ENCODE measurements around the gene NOL11. TPM values are rescaled to one million over a fixed set of nuclear protein-coding genes. Genes with fewer than 3 reads are reported as not detected.
"Not testable (repeated sequence)": the region's sequence is repeated elsewhere in the genome, so short reads cannot be mapped to it uniquely, and the experiment has no call there.

The NOL11 gene
- total RNA-seq, 2 donors from 2014 or later = 18.6 to 18.9 TPM

GRCh38 chr17:67696853-67697498 lies 20.8 kb upstream of the NOL11 start:
- no peaks in the 10 kb centered on the region for H3K27me3 ChIP-seq
- H3K9me3 ChIP-seq = no peaks in the 10 kb centered on the region
- H3K4me3 ChIP-seq = no peak overlapping the region
- H3K36me3 ChIP-seq = peaks cover 7% of the 10 kb centered on the region
- no peaks in the 10 kb centered on the region for H3K4me1 ChIP-seq
- no peak for DNase-seq (ENCODE audit: low spot score)
- TF ChIP-seq, protein P1, sequence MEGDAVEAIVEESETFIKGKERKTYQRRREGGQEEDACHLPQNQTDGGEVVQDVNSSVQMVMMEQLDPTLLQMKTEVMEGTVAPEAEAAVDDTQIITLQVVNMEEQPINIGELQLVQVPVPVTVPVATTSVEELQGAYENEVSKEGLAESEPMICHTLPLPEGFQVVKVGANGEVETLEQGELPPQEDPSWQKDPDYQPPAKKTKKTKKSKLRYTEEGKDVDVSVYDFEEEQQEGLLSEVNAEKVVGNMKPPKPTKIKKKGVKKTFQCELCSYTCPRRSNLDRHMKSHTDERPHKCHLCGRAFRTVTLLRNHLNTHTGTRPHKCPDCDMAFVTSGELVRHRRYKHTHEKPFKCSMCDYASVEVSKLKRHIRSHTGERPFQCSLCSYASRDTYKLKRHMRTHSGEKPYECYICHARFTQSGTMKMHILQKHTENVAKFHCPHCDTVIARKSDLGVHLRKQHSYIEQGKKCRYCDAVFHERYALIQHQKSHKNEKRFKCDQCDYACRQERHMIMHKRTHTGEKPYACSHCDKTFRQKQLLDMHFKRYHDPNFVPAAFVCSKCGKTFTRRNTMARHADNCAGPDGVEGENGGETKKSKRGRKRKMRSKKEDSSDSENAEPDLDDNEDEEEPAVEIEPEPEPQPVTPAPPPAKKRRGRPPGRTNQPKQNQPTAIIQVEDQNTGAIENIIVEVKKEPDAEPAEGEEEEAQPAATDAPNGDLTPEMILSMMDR (IDR thresholded peaks at IDR 0.05) = no peak
- no peak overlapping the region for H3K27ac ChIP-seq

DNA sequence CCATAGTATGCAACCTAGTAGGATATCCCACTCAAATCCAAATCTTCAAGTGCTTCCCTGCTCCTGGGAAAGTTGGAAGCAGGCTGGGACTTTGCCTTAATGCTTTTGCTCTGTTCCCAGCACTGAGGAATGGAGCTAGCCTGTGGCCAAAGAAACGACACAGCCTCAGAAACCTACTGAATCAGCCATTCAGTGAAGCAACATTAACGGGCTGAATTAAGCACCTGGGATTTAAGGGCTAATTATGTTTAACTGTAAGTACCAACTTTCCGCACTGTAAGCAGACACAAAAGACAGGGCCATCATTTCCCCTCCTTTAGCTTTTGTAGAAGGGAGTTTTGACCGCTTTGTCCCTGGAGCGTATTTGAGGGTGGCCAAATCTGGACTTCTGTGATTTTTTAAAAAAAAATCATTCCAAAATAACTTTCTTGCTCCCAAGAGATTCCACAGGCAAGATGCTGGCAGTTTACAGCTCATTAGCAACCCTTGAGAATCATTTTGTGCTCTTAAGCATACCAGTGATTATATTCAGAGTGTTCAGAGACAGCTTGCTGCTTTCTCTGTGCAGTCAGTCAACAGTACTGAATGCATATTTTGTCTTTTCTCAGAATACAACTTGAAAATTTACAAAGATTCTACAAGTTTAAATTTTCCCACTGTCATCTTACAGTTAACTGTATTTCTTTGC lies 17.6 kb upstream of the NOL11 start:
- no peaks in the 10 kb centered on the region for H3K27me3 ChIP-seq
- H3K27ac ChIP-seq = no peak overlapping the region
- DNase-seq (ENCODE audit: low spot score) = no peak
- H3K36me3 ChIP-seq = no peaks in the 10 kb centered on the region
- TF ChIP-seq, protein P1 (IDR thresholded peaks at IDR 0.05) = no peak
- H3K4me1 ChIP-seq = no peaks in the 10 kb centered on the region
- no peaks in the 10 kb centered on the region for H3K9me3 ChIP-seq
- no peak overlapping the region for H3K4me3 ChIP-seq

DNA sequence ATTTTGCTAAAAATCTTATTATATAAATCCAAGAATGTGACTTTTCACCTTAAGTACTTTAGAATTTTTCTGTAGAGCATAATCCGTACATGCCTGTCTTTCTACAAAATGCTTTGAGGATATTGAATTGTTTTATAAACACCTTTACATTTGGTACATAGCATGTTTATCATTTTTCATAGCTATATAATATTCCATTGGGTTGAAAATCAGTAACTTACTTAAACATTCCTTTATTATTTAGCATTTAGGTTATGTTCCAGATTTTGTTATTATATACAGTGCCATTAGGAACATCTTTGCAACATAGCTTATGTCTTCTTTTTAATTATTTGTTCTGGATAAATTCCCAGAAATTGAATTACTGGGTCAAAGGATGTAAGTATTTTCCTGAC lies 17.0 kb upstream of the NOL11 start:
- H3K27ac ChIP-seq = no peak overlapping the region
- TF ChIP-seq, protein P1 (IDR thresholded peaks at IDR 0.05) = no peak
- H3K27me3 ChIP-seq = no peaks in the 10 kb centered on the region
- no peaks in the 10 kb centered on the region for H3K36me3 ChIP-seq
- H3K9me3 ChIP-seq = no peaks in the 10 kb centered on the region
- no peaks in the 10 kb centered on the region for H3K4me1 ChIP-seq
- no peak for DNase-seq (ENCODE audit: low spot score)
- H3K4me3 ChIP-seq = no peak overlapping the region

DNA sequence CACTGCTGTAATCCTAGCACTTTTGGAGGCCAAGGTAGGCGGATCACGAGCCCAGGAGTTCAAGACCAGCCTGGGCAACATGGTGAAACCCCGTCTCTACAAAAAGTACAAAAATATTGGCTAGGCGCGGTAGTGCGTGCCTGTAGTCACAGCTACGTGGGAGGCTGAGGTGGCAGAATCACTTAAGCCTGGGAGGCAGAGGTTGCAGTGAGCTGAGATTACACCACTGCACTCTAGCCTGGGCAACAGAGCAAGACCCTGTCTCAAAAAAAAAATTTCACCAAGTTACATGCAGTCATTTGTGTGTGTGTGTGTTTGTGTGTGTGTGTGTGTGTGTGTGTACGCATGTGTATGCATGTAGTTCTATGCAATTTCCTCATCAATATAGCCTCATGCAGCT lies 14.9 kb upstream of the NOL11 start:
- H3K9me3 ChIP-seq = not testable (repeated sequence)

DNA sequence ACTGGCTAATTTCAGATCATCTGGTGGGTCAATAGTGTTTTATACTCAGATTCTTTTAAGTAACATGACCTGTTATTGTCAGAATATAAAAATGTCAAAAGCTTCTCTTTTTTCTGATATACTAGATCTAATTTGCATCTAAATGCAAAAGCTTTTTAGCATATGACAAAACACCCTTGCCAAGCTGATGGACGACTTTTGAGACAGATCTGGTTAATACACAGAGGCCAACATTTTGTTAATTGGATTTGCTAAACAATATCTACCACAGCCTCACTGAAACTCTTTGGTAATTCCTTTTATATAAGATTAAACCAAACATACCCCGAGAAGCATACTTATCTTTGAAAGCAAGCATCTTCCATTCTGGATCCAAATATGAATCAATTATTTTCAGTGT lies 10.3 kb upstream of the NOL11 start:
- H3K9me3 ChIP-seq = no peaks in the 10 kb centered on the region
- no peak overlapping the region for H3K4me3 ChIP-seq
- DNase-seq (ENCODE audit: low spot score) = no peak
- no peaks in the 10 kb centered on the region for H3K27me3 ChIP-seq
- TF ChIP-seq, protein P1 (IDR thresholded peaks at IDR 0.05) = no peak
- H3K27ac ChIP-seq = no peak overlapping the region
- no peaks in the 10 kb centered on the region for H3K4me1 ChIP-seq
- no peaks in the 10 kb centered on the region for H3K36me3 ChIP-seq

More for the DNA sequence above, 14.9 kb upstream of the NOL11 start:
- not testable (repeated sequence) for DNase-seq (ENCODE audit: low spot score); H3K4me1 ChIP-seq; H3K27me3 ChIP-seq; H3K27ac ChIP-seq; H3K4me3 ChIP-seq; H3K36me3 ChIP-seq

GRCh38 chr17:67708378-67708777 lies 9.4 kb upstream of the NOL11 start:
- TF ChIP-seq, protein P1 (IDR thresholded peaks at IDR 0.05) = no peak
- Histone ChIP-seq H3K4me1 (no peaks in the 10 kb centered on the region), H3K36me3 (no peaks in the 10 kb centered on the region), H3K27ac (no peak overlapping the region), H3K9me3 (no peaks in the 10 kb centered on the region), H3K4me3 (no peak overlapping the region), H3K27me3 (no peaks in the 10 kb centered on the region)
- no peak for DNase-seq (ENCODE audit: low spot score)

Measured in right atrium auricular region (tissue), 2 donors.